ENCODE measurements around the gene TMEM131.
"Not testable (repeated sequence)": the region's sequence is repeated elsewhere in the genome, so short reads cannot be mapped to it uniquely, and the experiment has no call there.

TMEM131 gene

DNA sequence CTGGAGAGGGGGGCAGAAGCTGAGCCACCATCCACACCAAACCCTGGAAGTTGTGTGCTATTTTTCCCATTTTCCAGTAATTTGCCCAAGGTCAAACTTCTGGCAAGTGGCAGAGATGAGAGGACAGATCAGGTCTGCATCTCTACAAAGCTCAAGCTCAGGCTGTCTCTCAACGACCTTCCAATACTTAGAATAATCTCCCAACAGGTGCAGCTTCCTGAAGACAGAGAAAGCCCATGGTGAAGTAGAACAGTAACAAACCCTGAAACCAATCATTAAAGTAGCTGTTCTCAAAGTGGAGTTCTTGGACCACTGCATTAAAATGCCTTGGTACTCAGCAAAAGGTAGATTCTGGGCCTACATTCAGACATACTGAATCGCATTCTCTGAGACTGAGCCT lies 37.6 kb downstream of the TMEM131 start:
- no peak for DNase-seq (ENCODE audit: low read depth in 2 of 3, low spot score in 2 of 3)

DNA sequence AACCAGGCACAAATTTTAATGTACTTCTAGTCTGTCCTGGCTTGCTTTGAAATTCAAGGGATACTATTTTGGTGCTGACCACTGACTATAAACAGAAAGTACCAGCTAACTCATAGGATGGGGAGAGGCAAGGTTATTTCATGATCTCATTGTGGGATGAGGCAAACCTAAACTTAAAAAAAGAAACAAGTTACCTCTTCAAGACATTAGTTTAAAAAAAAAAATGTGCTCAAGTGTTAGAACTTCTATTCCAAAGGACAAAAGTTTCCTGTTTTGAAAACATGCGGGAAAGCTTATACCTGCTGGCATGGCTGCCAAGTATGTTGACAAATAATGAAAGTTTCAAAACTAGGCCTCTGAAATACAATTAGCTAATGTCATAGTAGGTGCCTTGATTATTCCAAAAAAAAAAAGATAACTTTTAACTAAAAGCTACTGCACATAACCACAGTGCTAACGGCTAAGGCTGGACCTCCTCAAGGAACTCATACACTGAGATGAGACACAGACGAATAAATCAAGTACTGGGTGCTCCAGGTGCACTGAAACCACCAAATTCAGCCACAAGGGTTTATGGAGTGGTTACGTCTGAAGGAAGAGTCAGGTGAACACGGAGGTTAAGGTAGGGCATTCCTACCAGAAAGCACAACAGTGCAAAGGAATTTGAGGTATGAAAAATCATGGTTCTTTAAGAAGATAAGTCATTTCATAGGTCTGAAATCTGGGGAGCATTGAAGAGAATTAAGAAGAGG lies 38.1 kb downstream of the TMEM131 start:
- DNase-seq (ENCODE audit: low read depth in 2 of 3, low spot score in 2 of 3), result no peak

DNA sequence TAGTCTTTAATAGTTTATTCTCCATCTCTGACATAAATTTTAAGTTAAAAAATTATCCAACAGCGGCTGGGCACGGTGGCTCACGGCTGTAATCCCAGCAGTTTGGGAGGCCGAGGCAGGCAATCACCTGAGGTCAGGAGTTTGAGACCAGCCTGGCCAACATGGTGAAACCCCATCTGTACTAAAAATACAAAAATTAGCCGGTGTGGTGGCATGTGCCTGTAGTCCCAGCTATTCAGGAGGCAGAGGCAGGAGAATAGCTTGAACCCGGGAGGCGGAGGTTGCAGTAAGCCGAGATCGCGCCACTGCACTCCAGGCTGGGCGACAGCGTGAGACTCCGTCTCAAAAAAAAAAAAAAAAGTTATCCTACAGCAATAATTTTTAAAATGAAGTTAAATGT lies 39.0 kb downstream of the TMEM131 start:
- DNase-seq (ENCODE audit: low read depth in 2 of 3, low spot score in 2 of 3), result not testable (repeated sequence)

- DNase-seq (ENCODE audit: low read depth in 2 of 3, low spot score in 2 of 3), result no peak
These were observed 41.9 kb downstream of the TMEM131 start for GRCh38 chr2:97953853-97954252.

GRCh38 chr2:97952357-97952756 lies 43.4 kb downstream of the TMEM131 start:
- no peak for DNase-seq (ENCODE audit: low read depth in 2 of 3, low spot score in 2 of 3)

DNA sequence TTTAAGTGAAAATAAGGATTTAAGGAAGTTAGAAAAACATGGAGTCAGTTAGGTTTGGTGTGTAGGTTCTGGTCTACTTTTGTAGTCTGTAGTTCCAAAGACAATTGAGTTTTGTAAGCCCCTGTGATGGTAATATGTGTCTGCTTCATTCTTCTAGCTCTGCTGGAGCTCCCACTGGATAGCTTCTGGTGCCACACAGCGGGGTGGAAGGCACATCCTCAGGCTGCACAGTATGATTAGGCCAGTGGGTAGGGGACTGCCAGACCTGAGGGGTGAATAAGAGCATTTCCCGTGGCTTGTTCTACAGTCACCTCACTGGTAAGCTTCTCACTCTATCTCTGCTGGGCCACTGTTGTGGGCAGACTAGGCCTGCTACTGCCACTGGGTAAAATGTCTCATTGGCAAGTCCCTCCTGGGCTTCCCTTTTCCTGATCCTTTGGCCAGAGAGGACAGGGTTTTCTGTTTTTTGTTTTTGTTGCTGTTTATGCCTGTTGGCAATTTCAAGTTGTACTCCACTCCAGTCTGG lies 44.5 kb downstream of the TMEM131 start:
- no peak for DNase-seq (ENCODE audit: low read depth in 2 of 3, low spot score in 2 of 3)

- DNase-seq (ENCODE audit: low read depth in 2 of 3, low spot score in 2 of 3), result no peak
These were observed 45.2 kb downstream of the TMEM131 start for GRCh38 chr2:97950329-97951154.

- no peak for DNase-seq (ENCODE audit: low read depth in 2 of 3, low spot score in 2 of 3)
These were observed 46.8 kb downstream of the TMEM131 start for GRCh38 chr2:97948926-97949325.

DNA sequence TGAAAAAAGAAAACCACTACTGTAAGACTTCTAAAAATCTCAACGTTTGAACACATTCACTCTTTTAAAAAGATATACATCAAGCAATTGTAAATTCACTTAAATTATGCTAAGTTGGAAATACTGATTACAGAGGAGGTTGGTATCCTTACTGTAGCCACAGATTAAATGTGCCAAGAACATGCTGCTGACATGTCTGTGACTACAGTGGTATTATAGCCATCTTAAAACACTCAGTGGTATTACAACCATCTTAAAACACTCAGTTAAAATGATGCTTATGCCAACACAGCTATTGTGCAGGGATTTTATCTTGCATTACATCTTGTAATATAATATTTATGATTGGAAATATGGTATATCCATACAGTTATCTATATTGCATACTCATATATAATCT lies 50.0 kb downstream of the TMEM131 start:
- DNase-seq (ENCODE audit: low read depth in 2 of 3, low spot score in 2 of 3), result no peak

DNA sequence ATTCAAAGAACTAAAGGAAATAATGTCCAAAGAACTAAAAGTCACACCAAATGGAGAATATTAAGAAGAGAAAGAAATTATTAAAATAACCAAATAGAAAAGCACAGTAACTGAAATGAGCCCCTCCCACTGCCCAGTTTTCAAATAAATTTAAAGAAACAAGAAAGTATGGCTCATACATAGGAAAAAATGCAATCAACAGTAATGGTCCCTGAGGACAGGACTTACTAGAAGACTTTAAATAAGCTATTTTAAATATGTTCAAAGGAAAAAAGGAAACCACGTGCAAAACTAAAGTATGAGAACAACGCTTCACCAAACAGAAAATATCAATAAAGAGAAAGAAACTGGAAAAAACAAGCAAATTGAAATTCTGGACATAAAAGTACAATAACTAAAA lies 58.9 kb downstream of the TMEM131 start:
- no peak for DNase-seq (ENCODE audit: low read depth in 2 of 3, low spot score in 2 of 3)

DNA sequence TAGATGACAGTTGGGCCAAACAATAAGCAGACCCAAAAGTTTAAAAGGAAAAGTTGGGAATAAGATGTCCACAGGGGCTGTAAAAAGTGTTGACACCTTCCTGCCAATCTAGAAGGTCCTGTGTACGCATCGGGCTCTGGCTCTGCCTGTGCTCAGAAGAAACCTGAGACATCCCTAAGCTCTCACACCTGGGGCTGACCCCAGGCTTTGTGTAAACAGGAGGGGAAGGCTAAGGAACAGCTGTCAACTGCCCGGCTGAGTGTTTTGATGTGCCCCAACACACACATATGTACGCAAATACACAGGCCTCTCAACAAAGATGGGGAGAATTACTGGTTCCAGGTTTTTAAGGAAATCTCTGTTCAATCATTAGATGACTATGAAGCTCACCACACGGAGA lies 59.5 kb downstream of the TMEM131 start:
- DNase-seq (ENCODE audit: low read depth in 2 of 3, low spot score in 2 of 3), result no peak

GRCh38 chr2:97935719-97936161 lies 60.0 kb downstream of the TMEM131 start:
- DNase-seq (ENCODE audit: low read depth in 2 of 3, low spot score in 2 of 3), result no peak

GRCh38 chr2:97932975-97933662 lies 62.6 kb downstream of the TMEM131 start:
- no peak for DNase-seq (ENCODE audit: low read depth in 2 of 3, low spot score in 2 of 3)

- no peak for DNase-seq (ENCODE audit: low read depth in 2 of 3, low spot score in 2 of 3)
These were observed 63.9 kb downstream of the TMEM131 start for GRCh38 chr2:97931858-97932225.

DNA sequence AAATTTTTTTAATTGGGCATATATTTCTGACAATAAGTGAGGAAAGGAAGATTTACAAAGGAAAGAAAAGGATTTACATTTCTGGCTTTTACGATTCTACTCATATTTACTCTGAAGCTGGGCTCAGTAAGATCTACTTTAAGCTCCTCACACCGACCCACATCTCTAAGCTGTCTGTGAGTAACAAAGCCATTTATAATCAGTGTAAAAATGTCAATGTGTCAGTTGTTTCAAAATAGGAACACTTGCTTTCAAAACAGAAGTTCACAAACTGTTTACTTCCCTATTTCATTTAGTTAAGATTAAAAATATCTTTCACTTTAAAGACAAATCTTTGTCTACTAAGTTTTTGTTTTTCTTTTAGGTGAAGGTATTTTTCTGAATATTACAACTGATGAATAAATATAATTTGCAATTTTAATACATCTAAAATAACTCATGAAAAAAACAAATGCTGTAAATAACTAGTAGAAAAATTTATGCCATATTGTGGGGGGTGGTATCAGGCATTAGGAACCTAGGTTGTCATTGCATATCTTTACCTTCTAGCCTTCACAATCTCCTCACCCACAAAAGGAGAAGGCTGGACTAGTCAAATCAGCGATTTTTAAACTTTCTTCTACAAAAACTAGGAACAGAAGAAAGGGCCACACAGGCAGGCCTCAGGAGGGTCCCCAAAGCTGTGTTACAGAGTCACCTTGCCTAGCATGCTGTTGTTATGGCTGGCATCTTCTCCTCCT lies 64.5 kb downstream of the TMEM131 start:
- DNase-seq (ENCODE audit: low read depth in 2 of 3, low spot score in 2 of 3), result no peak

DNA sequence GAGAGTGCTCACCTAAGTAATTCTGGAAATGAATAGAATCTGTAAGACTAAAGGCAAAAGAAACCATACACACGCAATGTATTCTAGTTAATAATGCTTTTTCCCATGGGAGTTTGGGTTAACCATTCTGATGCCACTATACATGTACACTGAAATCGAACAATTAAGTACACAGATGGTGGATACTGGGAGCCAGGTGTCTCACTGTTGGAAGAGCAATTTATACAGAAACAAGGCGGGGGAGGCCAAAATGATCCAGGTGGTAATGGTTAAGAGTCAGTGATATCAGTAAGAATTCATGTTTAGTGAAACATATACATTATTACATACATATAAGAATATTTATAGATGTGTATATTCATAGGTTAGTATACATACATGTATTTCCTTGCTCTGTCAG lies 67.2 kb downstream of the TMEM131 start:
- DNase-seq (ENCODE audit: low read depth in 2 of 3, low spot score in 2 of 3), result no peak

- DNase-seq (ENCODE audit: low read depth in 2 of 3, low spot score in 2 of 3), result no peak
These were observed 68.8 kb downstream of the TMEM131 start for GRCh38 chr2:97926946-97927345.

DNA sequence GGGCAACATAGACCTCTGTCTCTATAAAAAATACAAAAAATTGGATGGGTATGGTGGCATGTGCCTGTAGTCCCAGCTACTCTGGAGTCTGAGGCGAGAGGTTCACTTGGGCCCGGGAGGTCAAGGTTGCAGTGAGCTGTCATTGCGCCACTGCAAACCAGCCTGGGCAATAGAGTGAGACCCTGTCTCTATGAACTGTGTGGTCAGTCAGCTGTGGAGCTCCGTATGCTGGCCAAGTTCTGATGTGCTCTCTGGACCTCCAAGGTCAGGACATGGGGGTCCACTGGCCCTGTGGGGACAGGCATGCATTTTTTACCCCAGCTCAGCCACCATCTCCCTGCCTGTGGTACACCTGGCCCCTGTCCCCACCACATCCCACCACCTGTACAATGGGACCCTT lies 71.6 kb downstream of the TMEM131 start:
- DNase-seq (ENCODE audit: low read depth in 2 of 3, low spot score in 2 of 3), result no peak

DNA sequence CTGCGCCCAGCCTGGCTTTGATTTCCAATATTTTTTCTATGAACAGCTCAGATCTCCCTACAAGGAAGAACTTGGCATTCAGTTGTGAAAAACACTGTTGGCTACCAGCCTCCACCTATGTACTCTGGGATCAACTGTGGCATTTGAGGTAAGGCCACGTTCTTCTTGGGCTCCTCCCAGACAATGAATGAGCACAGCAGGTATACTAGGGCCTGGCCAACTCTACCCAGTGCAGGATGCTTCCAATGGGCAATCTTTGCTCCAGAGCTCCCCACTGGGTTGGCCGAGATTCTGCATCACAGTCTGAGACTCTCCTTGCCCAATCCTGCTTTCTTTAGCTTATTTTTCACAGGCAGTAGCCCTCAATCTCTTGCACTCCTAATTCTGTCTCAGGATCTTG lies 75.9 kb downstream of the TMEM131 start:
- no peak for DNase-seq (ENCODE audit: low read depth in 2 of 3, low spot score in 2 of 3)

GRCh38 chr2:97918818-97919217 lies 76.9 kb downstream of the TMEM131 start:
- DNase-seq (ENCODE audit: low read depth in 2 of 3, low spot score in 2 of 3), result no peak

DNA sequence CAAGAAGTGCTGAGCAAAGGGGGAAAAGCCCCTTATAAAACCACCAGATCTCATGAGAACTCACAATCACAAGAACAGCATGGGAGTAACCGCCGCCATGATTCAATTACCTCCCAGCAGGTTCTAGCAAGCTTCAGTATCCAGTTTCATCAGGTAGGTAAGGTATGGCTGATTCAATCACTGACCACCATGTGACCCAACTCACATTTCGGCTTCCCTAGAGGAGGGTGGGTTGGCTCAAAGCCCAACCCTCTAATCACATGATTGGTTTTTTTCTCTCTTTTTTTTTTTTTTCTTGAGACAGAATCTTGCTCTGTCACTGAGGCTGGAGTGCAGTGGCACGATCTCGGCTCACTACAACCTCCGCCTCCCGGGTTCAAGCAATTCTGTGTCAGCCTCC lies 78.1 kb downstream of the TMEM131 start:
- DNase-seq (ENCODE audit: low read depth in 2 of 3, low spot score in 2 of 3), result not testable (repeated sequence)

Measured in activated CD8-positive, alpha-beta memory T cell treated with anti-CD3 and anti-CD28 coated beads for 48 hours (primary cell).